NT2/D1 (cell line): ENCODE measurements around the gene TBC1D4.

Source experiments
- SUZ12 ChIP-seq: IDR thresholded peaks from 2 replicates; pipeline ENCODE4 v1.6.1; 2011; ENCODE audit not compliant: insufficient read length, insufficient read depth; ENCODE audit errors: extremely low read depth
- YY1 ChIP-seq: IDR thresholded peaks from 2 replicates; pipeline ENCODE4 v1.6.1; 2011; ENCODE audit not compliant: insufficient read length, insufficient read depth

GRCh38 chr13:75256922-75257321 is 225.0 kb downstream of the TBC1D4 start:
- TF ChIP-seq SUZ12 (no peak), YY1 (no peak)
